ENCODE measurements around the gene MEGF11.
A peak's percentile ranks its signal among the peaks of the same experiment; 100 is the strongest.

MEGF11 gene

DNA sequence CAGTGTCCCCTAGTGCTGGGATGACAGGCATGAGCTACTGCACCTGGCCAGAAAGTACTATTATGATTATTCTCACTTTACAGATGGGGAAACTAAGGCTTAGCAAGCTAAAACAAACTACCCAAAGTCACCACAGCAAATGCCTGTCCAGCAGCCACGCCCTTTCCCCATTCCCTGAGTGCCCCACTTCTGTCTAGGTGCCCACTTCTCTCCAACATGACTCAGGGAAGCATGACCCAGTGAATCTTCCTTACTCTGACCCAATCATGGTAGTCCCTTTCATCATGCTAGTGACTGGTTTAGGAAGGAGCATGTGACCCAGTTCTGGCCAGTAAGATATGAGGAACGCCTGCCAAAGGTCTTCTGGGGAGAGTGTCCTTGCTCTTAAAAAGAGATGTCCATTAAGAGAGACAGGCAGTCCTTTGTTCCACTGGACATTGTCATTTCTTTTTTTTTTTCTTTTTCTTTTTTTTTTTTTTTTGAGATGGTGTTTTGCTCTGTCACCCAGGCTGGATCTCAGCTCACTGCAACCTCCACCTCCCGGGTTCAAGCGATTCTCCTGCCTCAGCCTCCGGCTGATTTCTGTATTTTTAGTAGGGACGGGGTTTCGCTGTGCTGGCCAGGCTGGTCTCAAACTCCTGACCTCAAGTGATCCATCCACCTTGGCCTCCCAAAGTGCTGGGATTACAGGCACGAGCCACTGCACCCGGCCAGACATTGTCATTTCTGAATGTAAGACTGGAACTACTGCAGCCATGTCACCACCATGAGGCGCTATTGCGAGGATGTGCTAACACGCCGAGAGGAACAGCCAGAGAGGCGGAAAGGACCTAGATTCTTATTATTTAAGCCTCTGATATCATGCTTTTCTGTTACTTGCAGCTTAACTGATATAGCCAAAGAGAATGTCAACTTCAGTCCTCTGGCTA is 19.8 kb downstream of the MEGF11 start:
- no peak overlapping the region for H3K4me3 ChIP-seq (ENCODE audit: low read depth, low read length, poor library complexity, severe bottlenecking)
- peaks cover 10% of the 10 kb centered on the region for H3K4me1 ChIP-seq (ENCODE audit: insufficient read depth, low read length, severe bottlenecking)
- no peaks in the 10 kb centered on the region for H3K9me2 ChIP-seq (ENCODE audit: low read depth, low read length)
- H3K9ac ChIP-seq (ENCODE audit: low read length), result no peak overlapping the region
- H3F3A ChIP-seq (ENCODE audit: insufficient read depth, low read length), result no peaks in the 10 kb centered on the region
- no peak overlapping the region for H3K4me2 ChIP-seq (ENCODE audit: low read length)
- H2AFZ ChIP-seq (ENCODE audit: low read length), result no peak overlapping the region
- no peaks in the 10 kb centered on the region for H3K27me3 ChIP-seq (ENCODE audit: insufficient read depth, low read length)
- H4K20me1 ChIP-seq (ENCODE audit: insufficient read depth, low read length), result no peaks in the 10 kb centered on the region
- no peak overlapping the region for H3K27ac ChIP-seq (ENCODE audit: low read depth, low read length, poor library complexity, severe bottlenecking)
- TF ChIP-seq, protein P1, sequence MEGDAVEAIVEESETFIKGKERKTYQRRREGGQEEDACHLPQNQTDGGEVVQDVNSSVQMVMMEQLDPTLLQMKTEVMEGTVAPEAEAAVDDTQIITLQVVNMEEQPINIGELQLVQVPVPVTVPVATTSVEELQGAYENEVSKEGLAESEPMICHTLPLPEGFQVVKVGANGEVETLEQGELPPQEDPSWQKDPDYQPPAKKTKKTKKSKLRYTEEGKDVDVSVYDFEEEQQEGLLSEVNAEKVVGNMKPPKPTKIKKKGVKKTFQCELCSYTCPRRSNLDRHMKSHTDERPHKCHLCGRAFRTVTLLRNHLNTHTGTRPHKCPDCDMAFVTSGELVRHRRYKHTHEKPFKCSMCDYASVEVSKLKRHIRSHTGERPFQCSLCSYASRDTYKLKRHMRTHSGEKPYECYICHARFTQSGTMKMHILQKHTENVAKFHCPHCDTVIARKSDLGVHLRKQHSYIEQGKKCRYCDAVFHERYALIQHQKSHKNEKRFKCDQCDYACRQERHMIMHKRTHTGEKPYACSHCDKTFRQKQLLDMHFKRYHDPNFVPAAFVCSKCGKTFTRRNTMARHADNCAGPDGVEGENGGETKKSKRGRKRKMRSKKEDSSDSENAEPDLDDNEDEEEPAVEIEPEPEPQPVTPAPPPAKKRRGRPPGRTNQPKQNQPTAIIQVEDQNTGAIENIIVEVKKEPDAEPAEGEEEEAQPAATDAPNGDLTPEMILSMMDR (IDR thresholded peaks at IDR 0.05; ENCODE audit: low read length), result peak; percentile 73
- no peak for TF ChIP-seq EZH2 (IDR thresholded peaks at IDR 0.05; ENCODE audit: borderline replicate concordance, low read length)
- H3K79me2 ChIP-seq (ENCODE audit: insufficient read depth, low read length), result no peaks in the 10 kb centered on the region
- no peaks in the 10 kb centered on the region; the same call in 1 of the 2 replicates for H3K36me3 ChIP-seq (ENCODE audit: insufficient read depth, low read length)
- H3K9me3 ChIP-seq (ENCODE audit: low read length), result no peaks in the 10 kb centered on the region

DNA sequence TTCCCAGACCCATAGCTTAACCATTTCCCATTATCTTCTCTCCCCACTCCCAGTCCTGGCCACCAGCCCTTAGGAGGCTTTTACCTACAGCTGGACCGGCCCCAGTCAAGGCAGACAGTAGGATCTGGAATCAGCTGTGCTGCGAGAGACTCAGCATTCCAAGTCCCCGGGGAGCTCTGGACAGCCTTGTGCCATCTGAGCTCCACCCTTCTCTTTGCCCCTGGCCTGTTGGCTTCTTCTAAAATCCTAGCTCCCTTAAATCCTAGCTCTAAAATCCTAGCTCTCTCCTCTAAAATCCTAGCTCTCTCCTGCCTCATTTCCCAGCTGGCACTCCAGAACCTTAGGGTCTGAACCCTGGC is 21.3 kb downstream of the MEGF11 start:
- H4K20me1 ChIP-seq (ENCODE audit: insufficient read depth, low read length), result no peaks in the 10 kb centered on the region
- no peaks in the 10 kb centered on the region for H3K27me3 ChIP-seq (ENCODE audit: insufficient read depth, low read length)
- H3K4me3 ChIP-seq (ENCODE audit: low read depth, low read length, poor library complexity, severe bottlenecking), result no peak overlapping the region
- no peaks in the 10 kb centered on the region for H3K79me2 ChIP-seq (ENCODE audit: insufficient read depth, low read length)
- H3K4me2 ChIP-seq (ENCODE audit: low read length), result no peak overlapping the region
- H2AFZ ChIP-seq (ENCODE audit: low read length), result no peak overlapping the region
- no peaks in the 10 kb centered on the region; the same call in 1 of the 2 replicates for H3K36me3 ChIP-seq (ENCODE audit: insufficient read depth, low read length)
- no peaks in the 10 kb centered on the region for H3K9me2 ChIP-seq (ENCODE audit: low read depth, low read length)
- peaks cover 10% of the 10 kb centered on the region for H3K4me1 ChIP-seq (ENCODE audit: insufficient read depth, low read length, severe bottlenecking)
- no peak overlapping the region for H3K27ac ChIP-seq (ENCODE audit: low read depth, low read length, poor library complexity, severe bottlenecking)
- TF ChIP-seq, protein P1 (IDR thresholded peaks at IDR 0.05; ENCODE audit: low read length), result no peak
- no peak for TF ChIP-seq EZH2 (IDR thresholded peaks at IDR 0.05; ENCODE audit: borderline replicate concordance, low read length)
- H3K9ac ChIP-seq (ENCODE audit: low read length), result no peak overlapping the region
- no peaks in the 10 kb centered on the region for H3F3A ChIP-seq (ENCODE audit: insufficient read depth, low read length)
- no peaks in the 10 kb centered on the region for H3K9me3 ChIP-seq (ENCODE audit: low read length)

DNA sequence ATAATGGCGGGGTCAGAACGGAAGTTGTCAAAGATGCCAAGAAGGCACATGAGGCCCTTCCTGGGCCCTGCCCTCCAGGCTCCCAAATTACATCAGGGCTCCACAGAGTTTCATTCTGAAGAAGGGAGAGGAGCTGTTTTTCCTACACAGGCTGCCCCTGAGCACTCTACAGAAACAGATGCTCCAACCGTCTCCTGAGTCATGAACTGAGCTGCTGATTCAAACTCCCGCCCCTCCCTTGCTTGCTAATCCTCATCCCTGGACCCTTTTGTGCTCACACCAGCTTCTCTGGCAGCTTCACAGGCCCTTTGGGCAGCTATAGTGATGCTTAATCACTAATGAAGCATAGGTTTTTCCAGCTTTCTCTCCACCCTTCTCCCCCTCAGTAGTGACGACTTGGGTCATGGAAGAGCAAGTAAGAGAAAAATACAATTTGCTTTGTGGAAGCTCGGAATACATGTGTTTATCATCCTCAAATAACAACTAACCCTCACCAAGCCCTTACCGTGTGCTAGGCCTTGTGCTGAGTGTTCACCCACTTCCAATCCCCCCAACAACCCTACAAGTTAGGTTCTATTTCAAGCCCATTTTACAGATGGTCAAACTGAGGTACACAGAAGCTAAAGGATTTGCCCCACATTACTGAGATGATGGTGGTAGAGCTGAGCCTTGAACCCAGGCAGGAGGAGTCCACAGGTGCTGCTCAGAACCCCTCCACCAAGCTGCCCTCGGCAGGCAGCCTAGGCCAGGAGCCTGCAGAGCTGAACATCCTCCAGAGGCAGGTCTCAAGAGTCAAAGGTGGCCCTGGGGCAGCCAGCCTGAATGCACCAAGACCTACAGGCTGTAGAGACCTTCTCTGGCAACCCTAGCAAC is 21.9 kb downstream of the MEGF11 start:
- no peaks in the 10 kb centered on the region for H3K79me2 ChIP-seq (ENCODE audit: insufficient read depth, low read length)
- no peak overlapping the region for H3K27ac ChIP-seq (ENCODE audit: low read depth, low read length, poor library complexity, severe bottlenecking)
- peaks cover 10% of the 10 kb centered on the region for H3K4me1 ChIP-seq (ENCODE audit: insufficient read depth, low read length, severe bottlenecking)
- no peak overlapping the region for H2AFZ ChIP-seq (ENCODE audit: low read length)
- TF ChIP-seq EZH2 (IDR thresholded peaks at IDR 0.05; ENCODE audit: borderline replicate concordance, low read length), result no peak
- TF ChIP-seq, protein P1 (IDR thresholded peaks at IDR 0.05; ENCODE audit: low read length), result no peak
- H3K9me2 ChIP-seq (ENCODE audit: low read depth, low read length), result no peaks in the 10 kb centered on the region
- H3K4me2 ChIP-seq (ENCODE audit: low read length), result no peak overlapping the region
- H3K9me3 ChIP-seq (ENCODE audit: low read length), result no peaks in the 10 kb centered on the region
- no peak overlapping the region for H3K9ac ChIP-seq (ENCODE audit: low read length)
- no peak overlapping the region for H3K4me3 ChIP-seq (ENCODE audit: low read depth, low read length, poor library complexity, severe bottlenecking)
- no peaks in the 10 kb centered on the region; the same call in 1 of the 2 replicates for H3K36me3 ChIP-seq (ENCODE audit: insufficient read depth, low read length)
- no peaks in the 10 kb centered on the region for H3F3A ChIP-seq (ENCODE audit: insufficient read depth, low read length)
- no peaks in the 10 kb centered on the region for H4K20me1 ChIP-seq (ENCODE audit: insufficient read depth, low read length)
- no peaks in the 10 kb centered on the region for H3K27me3 ChIP-seq (ENCODE audit: insufficient read depth, low read length)
